Colonic mucosa (tissue), 4 donors: ENCODE results near the gene NISCH. TPM values are rescaled to one million over a fixed set of nuclear protein-coding genes. Genes with fewer than 3 reads are reported as not detected.

Source experiments
- DNase-seq: peaks from one replicate; pipeline ENCODE4 v3.0.0-alpha.2; 2020
- H3K27ac ChIP-seq: fragments of 200-600 bp; one replicate; pipeline ENCODE4 v1.8.0; 2021
- H3K27me3 ChIP-seq: fragments of 200-600 bp; one replicate; pipeline ENCODE4 v1.8.0; 2021
- H3K36me3 ChIP-seq: fragments of 200-600 bp; one replicate; pipeline ENCODE4 v1.8.0; 2021
- H3K4me1 ChIP-seq: fragments of 200-600 bp; one replicate; pipeline ENCODE4 v1.8.0; 2021; ENCODE audit warnings: mild to moderate bottlenecking
- H3K4me3 ChIP-seq: fragments of 200-600 bp; one replicate; pipeline ENCODE4 v1.8.0; 2021
- H3K9ac ChIP-seq, 2 donors: one replicate each; pipeline ENCODE4 v1.7.0; 2013; ENCODE audit warnings: control low read depth in 2 of 2, low read depth in 2 of 2, low read length in 2 of 2
- H3K9me3 ChIP-seq: fragments of 200-600 bp; one replicate; pipeline ENCODE4 v1.8.0; 2021
- intact Hi-C: fragments of 100-400 bp; cut with DNase I; formaldehyde crosslinking; loops from one replicate; pipeline ENCODE4 v1.14.1; 2022
- total RNA-seq, 2 donors: library from RNA; stranded (reverse); fragmentation: NEBNext Ultra II Directional in 1 of 2; extraction: Animal tissue kit (Norgen Biotek cat#: 25700) in 1 of 2; gene quantifications; one replicate each; pipeline ENCODE4 v1.2.1, GENCODE V29; 2021
- TF ChIP-seq, protein P1 (sequence below): fragments of 200-600 bp; IDR thresholded peaks from one replicate; pipeline ENCODE4 v1.8.0; 2022; ENCODE audit warnings: antibody characterized with exemption, mild to moderate bottlenecking
- donor health status: healthy.
- donor health status: DM: no; HTN: no; CAD: no.
- donor health status: DM: no; HTN: no; CAD: no.

The NISCH gene
- total RNA-seq, 2 donors from 2014 or later = 43.2 to 60.5 TPM

DNA sequence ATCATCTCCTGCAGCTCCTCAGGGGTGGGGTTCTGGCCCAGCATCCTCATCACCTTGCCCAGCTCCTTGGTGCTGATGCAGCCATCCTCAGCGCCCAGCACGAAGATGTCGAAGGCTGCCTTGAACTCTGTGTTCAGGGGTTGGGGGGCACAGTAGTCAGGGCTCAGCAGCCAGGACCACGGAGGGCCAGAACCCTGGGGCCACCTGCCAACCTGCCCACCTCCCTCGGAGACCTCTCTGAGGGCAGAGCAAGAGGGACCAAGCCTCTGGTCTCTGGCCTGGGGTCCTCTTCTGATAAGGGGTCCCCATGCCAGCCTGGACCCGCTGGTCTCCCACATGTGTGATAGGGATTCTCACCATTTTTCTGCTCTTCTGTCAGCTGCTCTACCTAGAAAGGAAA, 3.3 kb upstream of the NISCH start:
- Histone ChIP-seq H3K4me1 (peaks cover 5% of the 10 kb centered on the region), H3K27ac (no peak overlapping the region), H3K9ac (no peak overlapping the region), H3K36me3 (no peaks in the 10 kb centered on the region), H3K27me3 (no peaks in the 10 kb centered on the region), H3K9me3 (no peaks in the 10 kb centered on the region), H3K4me3 (no peak overlapping the region)
- DNase-seq = no peak
- intact Hi-C loops = no loop called here
- TF ChIP-seq, protein P1, sequence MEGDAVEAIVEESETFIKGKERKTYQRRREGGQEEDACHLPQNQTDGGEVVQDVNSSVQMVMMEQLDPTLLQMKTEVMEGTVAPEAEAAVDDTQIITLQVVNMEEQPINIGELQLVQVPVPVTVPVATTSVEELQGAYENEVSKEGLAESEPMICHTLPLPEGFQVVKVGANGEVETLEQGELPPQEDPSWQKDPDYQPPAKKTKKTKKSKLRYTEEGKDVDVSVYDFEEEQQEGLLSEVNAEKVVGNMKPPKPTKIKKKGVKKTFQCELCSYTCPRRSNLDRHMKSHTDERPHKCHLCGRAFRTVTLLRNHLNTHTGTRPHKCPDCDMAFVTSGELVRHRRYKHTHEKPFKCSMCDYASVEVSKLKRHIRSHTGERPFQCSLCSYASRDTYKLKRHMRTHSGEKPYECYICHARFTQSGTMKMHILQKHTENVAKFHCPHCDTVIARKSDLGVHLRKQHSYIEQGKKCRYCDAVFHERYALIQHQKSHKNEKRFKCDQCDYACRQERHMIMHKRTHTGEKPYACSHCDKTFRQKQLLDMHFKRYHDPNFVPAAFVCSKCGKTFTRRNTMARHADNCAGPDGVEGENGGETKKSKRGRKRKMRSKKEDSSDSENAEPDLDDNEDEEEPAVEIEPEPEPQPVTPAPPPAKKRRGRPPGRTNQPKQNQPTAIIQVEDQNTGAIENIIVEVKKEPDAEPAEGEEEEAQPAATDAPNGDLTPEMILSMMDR = no peak

DNA sequence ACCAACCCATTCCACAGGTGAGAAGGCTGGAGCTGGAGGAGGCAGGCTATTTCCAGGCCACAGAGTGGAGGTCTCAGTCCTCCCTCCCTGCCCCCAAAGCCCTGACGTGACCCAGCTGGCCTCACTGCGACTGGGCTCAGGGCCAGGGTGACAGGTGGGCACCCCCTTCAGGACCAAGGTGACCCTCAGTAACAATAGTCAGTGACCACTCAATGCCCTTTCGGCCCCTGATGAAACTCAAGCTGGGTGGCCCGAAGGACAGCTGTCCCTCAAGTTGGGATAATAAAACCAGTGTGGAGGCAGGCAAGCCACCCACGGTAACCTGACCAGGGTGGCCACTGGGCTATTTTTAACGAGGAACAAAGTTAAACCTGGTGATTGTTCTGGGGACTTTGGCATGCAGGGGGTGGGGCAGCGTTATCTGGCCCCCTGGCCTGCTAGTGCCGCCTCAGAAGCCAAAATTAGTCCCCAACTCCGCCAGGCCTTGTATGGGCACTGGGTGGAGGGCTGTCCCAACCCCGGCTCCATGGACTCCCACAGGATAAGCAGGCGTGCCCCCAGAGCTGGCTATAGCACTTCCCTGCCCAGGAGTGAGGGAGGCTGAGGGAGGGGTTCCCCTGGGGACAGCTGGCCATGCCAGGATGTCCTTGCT, 2.7 kb upstream of the NISCH start:
- TF ChIP-seq, protein P1 = no peak
- no peak overlapping the region for H3K27ac ChIP-seq
- H3K27me3 ChIP-seq = no peaks in the 10 kb centered on the region
- H3K9me3 ChIP-seq = no peaks in the 10 kb centered on the region
- no peak overlapping the region for H3K9ac ChIP-seq
- no peak overlapping the region for H3K4me3 ChIP-seq
- H3K4me1 ChIP-seq = peaks cover 5% of the 10 kb centered on the region
- H3K36me3 ChIP-seq = no peaks in the 10 kb centered on the region
- no peak for DNase-seq
- intact Hi-C loops = no loop called here

DNA sequence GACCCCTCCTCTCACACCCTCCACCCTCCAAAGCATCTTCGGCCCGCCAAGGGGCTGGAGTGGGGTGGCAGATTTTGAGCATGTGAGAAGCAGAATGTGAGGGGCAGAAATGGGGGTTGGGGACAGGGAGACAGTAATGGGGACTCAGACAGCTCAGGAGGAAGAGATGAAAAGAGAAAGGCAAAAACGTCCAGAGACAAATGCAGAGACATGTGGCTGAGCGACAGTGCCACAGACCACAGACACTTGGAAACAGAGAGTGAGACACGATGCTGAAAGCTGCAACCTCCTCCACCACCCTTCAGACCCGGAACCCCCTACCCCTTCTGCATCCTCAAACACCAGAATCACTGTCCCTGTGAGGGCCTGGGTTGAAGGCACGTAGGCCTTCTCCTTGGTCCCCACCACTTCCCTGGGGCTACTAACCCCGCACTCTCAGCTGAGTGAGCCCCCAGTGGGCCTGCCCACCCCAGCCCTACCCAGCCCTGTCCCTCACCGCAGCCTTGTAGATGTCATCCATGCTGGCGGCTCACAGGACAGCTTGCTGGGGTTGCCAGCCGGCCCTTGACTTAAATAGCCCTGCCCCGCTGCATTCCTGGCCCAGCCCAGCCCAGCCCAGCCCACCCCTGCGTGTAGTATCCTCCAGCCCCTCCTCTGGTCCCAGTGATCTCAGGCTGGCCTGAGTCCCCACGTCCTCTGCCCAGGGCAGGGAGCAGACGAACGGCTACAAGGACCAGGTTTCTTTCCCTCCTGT, 1.7 kb upstream of the NISCH start, which contains the start of gene TNNC1:
Gene TNNC1 (minus strand): TSS at position 546 of the 754 bp plus-strand sequence. CDS start 26 bp downstream, at position 520.
- Histone ChIP-seq H3K4me1 (peaks cover 5% of the 10 kb centered on the region), H3K4me3 (peak within 1 kb of the TSS; percentile 79), H3K9me3 (no peaks in the 10 kb centered on the region), H3K9ac (peak within 1 kb of the TSS; percentile 88 to 95), H3K27ac (peak within 1 kb of the TSS; percentile 51), H3K36me3 (no peaks in the 10 kb centered on the region), H3K27me3 (no peaks in the 10 kb centered on the region)
- intact Hi-C loops = no loop called here
- TF ChIP-seq, protein P1 = no peak
- DNase-seq = no peak

DNA sequence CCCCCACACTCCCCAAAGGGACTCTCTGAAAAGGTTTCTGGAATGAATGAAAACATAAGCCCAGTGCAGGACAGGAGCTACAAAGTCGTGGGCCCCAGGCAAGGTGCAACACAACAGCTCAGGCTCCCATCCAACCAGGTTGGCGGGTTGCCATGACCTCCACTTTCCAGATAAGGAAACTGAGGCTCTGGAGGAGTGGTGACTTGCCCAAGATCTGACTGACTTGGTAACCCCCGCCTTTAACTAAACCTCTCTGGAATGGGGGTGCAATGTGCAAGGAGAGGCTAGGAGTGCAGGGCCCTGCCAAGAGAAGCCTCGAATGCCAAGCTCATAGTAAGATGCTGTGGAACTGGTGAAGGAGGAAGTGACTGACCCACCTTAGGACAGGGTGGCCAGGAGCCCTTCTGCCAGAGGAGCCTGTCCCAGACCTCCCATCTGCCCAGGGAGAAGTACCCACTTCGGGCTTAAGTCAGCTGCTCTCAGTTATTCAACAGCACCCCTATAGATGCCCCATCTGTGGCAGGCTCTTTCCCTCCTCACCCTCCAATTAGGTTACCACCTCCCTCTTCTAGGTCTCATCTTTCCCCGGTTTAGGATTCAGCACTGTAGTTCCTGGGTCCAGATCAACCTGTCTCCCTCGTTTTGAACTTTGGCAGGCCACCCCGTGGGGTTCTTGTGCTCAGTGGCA, 1.0 kb upstream of the NISCH start:
- intact Hi-C loops = no loop called here
- H3K9ac ChIP-seq = peak overlapping the region; percentile 88 to 95

DNA sequence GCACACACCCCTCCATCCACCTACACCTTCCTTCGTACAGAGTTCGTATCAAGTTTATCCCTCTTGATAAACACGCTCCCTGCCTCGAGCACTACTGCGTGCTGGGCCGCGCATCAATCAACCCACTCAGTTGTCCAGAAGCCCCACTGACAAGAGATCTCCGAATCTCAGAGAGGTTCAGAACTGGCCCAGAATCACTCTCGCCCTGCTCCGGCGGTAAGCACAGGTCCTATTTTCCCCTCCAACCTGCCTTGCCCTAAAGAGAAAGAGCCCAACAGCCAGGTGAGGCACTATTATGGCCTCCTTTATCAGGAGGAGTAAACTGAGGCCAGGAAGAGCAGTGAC, 494 bp upstream of the NISCH start:
- no peaks in the 10 kb centered on the region for H3K9me3 ChIP-seq
- intact Hi-C loops = no loop called here
- peak overlapping the region; percentile 88 to 95 for H3K9ac ChIP-seq
- peaks cover 5% of the 10 kb centered on the region for H3K4me1 ChIP-seq
- TF ChIP-seq, protein P1 = no peak
- no peak for DNase-seq
- H3K36me3 ChIP-seq = no peaks in the 10 kb centered on the region
- H3K4me3 ChIP-seq = peak overlapping the region; percentile 79
- H3K27me3 ChIP-seq = no peaks in the 10 kb centered on the region
- peak overlapping the region; percentile 51 for H3K27ac ChIP-seq

More for the DNA sequence above, 1.0 kb upstream of the NISCH start:
- no peak for DNase-seq
- TF ChIP-seq, protein P1 = no peak
- Histone ChIP-seq H3K27me3 (no peaks in the 10 kb centered on the region), H3K27ac (peak overlapping the region; percentile 51), H3K36me3 (no peaks in the 10 kb centered on the region), H3K4me3 (peak overlapping the region; percentile 79), H3K9me3 (no peaks in the 10 kb centered on the region), H3K4me1 (peaks cover 5% of the 10 kb centered on the region)
